ENCODE data around the gene KAT14.
A peak's percentile ranks its signal among the peaks of the same experiment; 100 is the strongest.
"Not testable (repeated sequence)": the region's sequence is repeated elsewhere in the genome, so short reads cannot be mapped to it uniquely, and the experiment has no call there.

KAT14 gene, protein sequence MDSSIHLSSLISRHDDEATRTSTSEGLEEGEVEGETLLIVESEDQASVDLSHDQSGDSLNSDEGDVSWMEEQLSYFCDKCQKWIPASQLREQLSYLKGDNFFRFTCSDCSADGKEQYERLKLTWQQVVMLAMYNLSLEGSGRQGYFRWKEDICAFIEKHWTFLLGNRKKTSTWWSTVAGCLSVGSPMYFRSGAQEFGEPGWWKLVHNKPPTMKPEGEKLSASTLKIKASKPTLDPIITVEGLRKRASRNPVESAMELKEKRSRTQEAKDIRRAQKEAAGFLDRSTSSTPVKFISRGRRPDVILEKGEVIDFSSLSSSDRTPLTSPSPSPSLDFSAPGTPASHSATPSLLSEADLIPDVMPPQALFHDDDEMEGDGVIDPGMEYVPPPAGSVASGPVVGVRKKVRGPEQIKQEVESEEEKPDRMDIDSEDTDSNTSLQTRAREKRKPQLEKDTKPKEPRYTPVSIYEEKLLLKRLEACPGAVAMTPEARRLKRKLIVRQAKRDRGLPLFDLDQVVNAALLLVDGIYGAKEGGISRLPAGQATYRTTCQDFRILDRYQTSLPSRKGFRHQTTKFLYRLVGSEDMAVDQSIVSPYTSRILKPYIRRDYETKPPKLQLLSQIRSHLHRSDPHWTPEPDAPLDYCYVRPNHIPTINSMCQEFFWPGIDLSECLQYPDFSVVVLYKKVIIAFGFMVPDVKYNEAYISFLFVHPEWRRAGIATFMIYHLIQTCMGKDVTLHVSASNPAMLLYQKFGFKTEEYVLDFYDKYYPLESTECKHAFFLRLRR

DNA sequence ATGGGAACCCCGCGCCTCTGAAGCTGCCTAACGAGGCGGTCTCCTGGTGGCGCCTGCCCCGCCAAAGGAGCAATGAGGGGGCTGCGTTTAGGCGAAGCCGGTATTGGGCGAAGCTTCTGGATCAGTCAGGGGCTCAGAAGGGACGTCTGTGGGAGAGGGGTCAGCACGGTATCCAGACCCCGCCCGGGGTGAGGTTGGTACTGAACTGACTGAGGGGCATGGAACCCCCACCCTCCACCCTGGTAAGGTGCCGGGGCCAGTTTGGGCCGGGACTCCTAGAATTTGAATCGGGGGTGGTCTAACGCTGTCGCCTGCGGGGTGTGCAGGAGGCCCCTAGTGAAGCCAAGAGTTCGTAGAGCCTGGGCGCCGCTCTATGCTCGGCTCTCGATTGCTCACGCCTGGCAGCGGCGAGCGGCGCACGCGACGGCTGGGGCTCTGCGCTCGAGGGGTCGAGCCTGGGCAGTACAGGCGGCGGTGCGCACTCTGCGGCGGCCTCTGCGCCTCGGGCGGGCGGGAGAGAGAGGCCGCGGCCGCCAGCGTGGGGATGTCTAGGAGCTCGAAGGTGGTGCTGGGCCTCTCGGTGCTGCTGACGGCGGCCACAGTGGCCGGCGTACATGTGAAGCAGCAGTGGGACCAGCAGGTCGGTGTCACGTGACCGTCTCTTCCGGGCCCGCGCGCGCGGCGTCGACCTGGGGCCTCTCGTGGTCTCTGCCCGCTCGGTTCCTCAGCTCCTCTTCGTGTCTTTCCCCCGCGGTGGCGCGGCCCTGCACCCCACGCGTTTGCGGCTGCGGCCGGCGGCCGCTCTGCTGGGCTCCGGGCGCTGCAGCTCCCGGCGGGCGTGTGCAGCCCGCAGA, at the start of gene KAT14, which contains the start of gene PET117:
TSS of gene KAT14 (plus strand) at position 452 of the 854 bp plus-strand sequence. CDS start 4,798 bp downstream, outside the sequence.
TSS of gene PET117 (plus strand) at position 452 of the 854 bp plus-strand sequence. CDS start at position 545, 93 bp downstream.
- peak; percentile 75 to 92 for DNase-seq

DNA sequence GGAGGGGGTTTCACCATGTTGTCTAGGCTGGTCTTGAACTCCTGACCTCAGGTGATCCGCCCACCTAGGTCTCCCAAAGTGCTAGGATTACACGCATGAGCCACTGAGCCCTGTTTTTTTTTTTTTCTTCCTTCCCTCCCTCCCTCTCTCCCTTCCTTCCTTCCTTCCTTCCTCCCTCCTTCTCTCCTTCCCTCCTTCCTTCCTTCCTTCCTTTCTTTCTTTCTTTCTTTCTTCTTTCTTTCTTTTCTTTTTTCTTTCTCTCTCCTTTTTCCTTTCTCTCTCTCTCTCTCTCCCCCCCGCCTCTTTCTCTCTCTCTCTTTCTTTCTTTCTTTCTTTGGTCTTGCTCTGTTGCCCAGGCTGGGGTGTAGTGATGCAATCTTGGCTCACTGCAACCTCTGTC, 49.4 kb upstream of the KAT14 start:
- DNase-seq: not testable (repeated sequence)

DNA sequence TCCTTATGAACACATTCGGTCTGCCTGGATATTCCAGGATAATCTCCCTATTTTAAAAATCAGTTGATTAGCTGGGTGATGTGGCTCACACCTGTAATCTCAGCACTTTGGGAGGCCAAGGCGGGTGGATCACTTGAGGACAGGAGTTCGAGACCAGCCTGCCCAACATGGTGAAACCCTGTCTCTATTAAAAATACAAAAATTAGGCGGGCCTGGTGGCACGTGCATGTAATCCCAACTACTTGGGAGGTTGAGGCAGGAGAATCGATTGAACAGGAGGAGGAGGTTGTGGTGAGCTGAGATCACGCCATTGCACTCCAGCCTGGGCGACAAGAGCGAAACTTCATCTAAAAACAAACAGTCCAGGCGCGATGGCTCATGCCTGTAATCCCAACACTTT, 48.8 kb upstream of the KAT14 start:
- DNase-seq: not testable (repeated sequence)

DNA sequence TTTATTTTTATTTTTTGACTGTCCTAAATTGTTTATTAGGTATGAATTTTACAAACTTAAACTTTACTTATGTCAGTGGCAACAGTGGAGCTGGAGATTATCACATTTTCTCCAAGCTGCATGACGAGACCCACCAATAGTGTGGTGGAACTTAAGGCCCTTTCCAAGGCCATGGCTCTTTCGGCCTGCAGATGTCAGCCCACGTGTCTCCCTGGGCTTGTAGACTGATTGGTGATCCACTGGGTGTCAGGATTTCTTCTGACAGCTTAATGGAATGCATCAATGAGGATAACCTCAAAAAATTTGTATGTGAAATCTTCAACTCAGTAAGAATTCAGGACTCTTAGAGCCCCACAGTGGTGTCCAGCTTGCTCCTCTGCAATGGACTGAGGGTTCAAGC, 47.6 kb upstream of the KAT14 start:
- DNase-seq: no peak

DNA sequence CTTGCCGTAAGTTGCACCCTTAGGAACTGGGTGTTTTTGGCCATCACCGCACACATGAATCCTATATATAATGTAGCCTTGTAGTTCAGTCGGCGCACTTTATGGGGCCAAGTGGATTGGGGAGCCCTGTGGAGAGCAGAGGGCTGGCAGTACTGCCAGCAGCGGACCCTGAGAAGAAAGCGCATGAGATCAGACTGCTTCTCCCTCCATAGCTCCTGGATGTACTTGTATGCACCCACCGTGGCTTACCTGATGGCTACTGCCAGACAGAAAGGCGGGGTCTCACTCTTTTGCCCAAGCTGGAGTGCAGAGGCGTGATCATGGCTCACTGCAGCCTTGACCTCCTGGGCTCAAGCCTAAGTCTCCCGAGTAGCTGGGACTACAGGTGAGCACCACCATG, 47.2 kb upstream of the KAT14 start:
- no peak for DNase-seq

DNA sequence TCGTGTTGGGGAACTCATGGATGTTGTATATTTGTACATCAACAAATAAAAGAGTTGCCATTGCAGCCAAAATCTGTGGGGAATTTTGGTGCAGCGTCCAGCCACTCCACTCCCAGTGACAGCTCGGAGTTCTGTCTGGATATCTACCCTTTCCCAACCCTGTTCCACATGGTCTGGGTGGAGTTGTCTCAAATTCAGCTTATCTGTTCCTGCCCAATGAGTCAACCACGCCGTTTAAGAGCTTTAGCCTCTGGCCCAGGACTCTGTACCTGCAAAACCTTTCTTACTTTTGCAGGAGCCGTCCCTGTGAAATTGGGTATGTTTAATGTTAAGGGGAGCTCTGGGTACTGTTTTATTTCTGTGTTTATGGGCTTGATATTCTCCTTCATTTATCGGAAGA, 46.0 kb upstream of the KAT14 start:
- no peak for DNase-seq

DNA sequence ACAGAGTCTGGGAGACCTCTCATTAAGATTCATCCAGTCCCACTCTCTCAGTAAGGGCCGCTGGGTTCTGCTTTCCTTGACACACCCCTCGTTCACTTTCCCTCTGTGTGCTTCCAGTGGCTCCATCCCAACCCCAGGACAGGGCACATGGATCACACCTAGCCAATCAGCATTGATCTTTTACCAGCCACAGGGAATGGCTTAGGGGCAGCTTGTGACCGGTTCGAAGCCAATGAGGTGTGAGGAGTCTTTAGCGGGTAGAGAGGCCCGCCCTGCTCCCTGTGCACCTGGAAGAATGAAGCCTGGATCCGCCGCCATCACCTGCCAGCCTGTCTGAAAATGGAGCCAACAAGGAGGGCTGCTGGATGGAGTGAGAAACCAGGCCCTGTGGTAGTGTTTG, 44.8 kb upstream of the KAT14 start:
- no peak for DNase-seq

DNA sequence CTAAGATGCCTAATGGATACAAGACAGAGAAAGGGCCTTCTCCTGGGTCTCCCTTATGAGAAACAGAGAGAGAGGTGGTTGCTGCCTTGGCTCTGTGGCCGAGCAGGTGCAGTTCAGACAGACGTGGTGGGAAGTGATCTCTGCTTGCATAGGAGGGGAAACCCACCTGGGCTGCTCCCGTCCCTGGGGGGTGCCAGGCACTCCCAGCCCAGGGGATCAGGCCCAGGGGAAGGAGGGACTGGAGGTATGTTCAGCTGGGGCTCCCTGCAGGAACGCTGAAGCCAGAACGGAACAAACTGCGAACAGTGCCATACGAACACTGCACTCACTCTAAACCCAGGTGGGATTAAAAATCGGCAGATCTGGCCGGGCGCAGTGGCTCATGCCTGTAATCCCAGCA, 44.3 kb upstream of the KAT14 start:
- DNase-seq: no peak

DNA sequence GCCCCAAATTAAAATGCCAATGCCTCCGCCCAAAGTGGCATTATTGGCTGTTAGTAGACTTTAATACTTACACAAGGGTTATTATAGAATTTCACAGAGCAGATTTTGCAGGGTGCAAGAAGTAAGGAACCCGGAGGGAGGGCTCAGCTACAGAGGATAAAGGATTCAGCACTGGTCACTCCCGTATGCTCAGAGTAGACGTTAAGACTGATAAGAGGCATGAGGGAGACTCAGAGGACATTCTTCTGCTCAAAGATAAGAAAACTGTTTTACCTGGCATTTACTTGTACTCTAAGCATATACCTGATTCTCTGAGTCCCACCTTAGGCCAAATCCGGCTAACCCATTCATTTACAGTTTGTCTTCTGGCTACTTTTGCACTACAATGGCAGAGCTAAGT, 43.5 kb upstream of the KAT14 start:
- DNase-seq: no peak

DNA sequence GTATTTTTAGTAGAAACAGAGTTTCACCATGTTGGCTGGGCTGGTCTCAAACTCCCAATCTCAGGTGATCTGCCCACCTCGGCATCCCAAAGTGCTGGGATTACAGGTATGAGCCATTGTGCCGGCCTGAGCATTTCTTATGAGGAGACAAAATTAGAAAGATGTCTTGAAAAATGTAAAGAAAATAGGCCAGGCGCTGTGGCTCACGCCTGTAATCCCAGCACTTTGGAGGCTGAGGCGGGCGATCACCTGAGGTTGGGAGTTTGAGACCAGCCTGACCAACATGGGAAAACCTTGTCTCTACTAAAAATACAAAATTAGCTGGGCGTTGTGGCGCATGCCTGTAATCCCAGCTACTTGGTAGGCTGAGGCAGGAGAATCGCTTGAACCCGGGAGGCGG, 37.1 kb upstream of the KAT14 start:
- DNase-seq: not testable (repeated sequence)

DNA sequence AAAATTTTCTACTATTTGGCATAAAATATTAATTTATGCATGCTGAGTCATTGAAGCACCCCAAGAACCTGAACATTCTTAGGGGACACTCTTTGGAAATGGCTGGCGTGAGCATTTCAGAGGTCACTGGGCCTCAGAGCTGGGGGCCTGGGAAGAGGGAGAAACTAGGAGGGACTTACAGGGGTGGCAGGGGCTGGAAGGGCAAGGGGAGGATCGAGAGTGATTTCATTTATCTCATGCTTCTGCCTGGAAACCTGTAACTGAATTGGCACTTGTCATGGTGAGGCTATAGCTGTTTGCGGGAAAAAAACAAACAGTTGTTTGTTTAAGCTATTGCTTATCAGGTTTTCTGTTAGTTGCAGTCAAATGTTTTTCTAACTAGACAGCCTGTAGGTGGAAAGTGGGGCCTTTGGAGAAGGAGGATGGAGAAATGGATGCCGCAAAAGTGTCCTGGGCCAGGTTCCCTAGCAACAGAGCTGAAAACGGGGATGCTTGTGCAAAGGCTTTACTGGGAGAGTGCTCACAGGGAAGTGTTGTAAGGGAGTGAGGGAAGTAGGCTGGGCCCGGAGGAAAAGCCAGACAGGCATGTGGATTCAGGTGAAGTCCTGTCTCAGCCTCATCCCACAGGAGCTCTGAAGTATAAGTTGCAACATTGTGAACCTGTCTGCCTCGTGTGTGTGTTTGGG, 36.4 kb upstream of the KAT14 start:
- no peak for DNase-seq

DNA sequence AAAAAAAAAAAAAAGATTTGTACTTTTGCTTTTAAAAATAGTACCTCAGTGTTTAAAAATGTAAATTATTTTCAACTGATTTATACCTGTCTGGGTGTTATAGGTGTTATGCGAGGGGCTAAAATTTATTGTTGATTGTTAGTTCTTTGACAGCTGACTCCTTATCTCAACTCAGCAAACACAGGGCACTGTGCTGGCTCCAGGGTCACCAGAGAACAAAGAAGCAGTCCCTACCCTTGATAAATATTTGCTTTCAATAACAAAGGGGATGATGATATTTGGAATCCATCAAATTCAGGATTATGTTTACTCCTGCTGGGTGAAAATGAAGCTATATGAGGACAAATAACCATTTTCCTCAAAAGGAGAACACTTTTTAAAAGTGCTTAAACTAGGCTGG, 34.2 kb upstream of the KAT14 start:
- DNase-seq: no peak

DNA sequence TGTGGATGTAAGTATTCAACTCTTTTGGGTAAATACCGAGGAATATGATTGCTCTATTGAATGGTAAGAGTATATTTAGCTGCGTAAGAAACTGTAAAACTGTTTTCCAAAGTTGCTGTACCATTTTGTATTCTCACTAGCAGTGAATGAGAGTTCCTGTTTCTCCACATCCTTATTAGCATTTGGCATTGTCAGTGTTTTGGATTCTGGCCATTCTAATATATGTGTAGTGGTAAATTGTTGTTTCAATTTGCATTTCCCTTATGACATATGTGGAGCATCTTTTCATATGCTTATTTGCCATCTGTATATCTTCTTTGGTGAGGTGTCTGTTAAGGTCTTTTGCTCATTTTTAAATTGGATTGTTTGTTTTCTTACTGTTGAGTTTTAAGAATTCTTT, 29.3 kb upstream of the KAT14 start:
- DNase-seq: no peak

DNA sequence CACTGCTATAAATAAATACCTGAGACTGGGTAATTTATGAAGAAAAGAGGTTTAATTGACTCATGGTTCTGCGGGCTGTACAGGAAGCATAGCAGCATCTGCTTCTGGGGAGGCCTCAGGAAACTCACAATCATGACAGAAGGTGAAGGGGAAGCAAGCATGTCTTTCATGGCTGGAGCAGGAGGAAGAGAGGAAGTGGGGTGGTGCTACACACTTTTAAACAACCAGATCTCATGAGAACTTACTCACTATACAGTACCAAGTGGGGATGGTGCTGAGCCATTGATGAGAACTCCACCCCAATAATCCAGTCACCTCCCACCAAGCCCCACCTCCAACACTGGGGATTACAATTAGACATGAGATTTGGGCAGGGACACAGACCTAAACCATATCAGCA, 9.1 kb upstream of the KAT14 start:
- DNase-seq: not testable (repeated sequence)

DNA sequence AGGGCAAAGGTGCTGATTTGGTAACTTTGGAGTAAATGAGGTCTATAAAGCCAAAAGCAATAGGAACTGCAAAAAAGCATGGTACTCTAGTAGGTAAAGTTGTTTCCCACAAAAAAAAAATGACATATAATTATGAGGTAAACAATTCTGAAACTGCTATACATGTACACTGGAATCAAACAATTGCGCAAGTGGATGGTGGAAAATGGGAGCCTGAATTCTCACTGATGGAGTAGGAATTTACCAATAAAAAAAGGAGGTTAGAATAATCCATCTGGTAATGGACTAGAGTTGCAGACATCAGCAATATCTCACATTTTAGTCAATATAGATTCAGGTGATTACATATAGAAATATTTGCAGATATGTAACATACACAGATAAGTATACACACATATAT, 5.0 kb upstream of the KAT14 start:
- no peak for DNase-seq

DNA sequence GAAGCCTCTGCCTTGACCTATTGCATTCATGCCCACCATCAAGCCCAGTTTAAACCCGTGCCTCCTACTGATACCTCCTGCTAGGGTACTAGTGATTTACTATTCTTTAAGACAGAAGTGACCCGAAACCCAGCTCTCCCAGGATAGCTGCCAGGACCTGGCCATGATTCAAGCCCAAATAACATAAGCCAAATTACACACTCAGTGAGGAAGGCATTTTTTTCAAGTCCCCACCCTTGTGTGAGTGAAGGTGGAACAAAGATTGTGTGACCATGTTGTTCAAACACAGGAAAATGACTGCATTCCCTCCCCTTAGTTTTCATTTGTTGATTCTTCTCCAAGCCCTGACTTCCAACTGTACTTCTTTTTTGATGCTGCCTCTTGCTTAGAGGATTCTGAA, 3.7 kb upstream of the KAT14 start:
- no peak for DNase-seq

DNA sequence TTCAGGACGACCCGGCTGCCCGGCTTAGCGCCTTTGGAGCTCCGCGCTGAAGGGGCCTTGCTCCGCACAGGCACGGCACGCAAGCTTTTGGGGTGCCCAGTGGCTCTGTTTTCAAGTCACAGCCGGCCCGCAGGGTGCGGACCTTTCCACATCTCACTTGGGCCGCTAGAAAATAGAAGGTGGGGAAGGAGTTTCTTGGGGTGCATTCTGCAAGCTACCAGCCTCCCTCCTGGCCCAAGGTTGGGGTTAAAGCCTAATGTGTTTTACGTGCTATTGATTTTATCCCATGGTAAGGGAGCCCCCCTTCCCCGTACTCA, 561 bp downstream of the KAT14 start:
- DNase-seq: no peak

DNA sequence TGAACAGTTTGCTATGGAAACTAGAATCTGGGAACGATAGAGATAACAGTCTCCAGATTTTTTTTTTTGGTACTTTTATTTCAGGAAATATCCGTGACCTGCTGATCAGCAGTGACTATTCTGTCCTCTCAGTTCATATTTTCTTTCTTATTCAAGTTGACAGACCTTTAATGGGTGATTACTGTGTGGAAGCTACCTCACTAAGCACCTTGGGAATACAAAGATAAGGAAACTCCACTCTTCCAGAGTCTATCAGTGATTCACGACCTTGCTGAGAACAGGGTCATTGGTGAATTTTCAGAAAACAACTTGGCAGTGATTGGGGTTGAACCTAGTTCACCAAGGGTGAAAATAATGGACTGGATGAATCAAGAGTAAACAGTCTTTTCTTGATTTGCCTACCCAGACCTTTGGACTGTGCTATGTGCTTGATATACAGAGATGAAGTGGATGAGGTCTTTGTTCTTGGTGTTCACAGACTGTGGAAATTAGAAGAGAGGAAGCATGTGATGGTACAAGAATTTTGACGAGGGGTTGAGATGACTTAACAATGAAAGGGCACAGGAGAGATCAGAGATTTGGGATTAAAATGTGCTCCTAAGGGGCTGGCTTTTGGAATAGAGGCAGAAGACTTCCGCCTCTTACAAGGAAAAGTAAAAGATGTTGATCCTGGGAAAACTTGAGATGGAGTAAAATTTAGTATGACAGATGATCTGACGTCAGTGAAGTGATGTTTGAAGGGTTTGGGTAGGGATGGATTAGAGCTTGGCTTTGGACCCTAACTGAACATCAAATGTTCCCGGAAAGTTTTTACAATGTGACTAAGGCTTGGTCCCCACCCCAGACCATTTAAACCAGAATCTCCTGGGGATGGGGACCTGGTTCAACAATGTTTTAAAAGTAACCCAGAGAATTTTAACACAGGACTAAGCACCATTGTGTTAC, 1.2 kb downstream of the KAT14 start:
- DNase-seq: no peak

DNA sequence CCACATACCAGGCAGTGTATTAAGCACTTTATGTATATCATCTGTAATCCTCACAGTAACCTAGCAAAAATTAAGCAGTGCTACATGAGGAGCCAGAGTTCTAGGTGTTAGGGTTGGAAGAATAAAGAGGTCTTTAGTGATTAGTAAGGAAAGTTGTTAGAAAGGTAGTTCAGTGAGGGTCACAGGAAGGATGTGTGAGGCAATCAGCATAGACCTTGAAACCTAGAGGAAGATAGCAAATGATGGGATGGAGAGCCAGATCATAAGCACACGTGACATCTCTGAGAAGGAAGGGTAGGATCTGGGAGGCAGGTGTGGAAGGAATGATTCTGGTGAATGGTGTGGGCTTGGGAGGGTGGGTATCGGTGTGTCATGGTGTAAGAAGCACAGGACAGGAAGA, 2.2 kb downstream of the KAT14 start:
- no peak for DNase-seq

DNA sequence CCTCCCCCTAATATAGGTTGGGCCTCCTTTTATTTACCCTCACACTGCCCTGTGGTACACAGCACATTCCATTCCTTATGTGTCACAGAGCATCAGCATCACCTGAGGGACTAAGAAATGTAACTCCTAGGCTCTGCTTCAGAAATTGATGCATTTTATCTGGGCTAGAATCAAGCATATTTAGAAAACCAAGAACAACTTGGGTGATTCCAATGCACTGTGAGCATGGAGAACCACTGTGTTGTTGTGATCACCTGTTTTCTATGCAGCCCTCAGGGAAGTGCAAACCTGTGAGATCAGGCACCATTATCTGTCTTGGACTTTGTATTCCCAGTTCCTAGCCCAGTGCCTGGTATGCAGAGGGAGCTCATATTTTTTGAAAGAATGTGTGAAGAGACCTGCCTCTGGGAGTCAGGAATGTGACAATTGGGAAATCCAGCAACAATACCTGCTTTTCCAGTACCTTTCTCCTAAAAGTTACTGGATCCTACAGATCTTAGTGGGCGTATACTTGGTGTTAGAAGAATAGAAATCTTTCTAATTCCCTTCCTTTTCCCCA, 7.0 kb downstream of the KAT14 start:
- no peak for DNase-seq

DNA sequence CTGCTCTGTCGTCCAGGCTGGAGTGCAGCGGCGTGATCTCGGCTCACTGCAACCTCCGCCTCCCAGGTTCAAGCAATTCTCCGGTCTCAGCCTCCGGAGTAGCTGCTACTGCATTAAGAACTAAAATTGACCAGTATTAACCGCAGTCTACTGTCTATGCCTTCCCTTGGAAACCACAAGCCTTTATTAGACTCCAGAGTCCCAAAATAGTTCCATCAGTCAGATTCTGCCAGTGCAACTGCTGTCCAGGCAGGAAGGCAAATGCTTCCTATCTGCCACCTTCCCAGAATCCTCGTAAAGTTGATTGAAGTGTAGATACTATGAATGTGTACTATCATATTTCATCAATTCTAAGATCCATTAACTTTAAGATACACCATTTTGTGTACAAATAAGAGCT, 16.7 kb downstream of the KAT14 start:
- no peak for DNase-seq
